B cell (primary cell): ENCODE data around the gene WDR35.

Experiments used
- CTCF ChIP-seq: fragments of 200-600 bp; IDR thresholded peaks from one replicate; pipeline ENCODE4 v1.8.0; 2022; ENCODE audit warnings: antibody characterized with exemption, mild to moderate bottlenecking
- EZH2 ChIP-seq: IDR thresholded peaks from 2 replicates; pipeline ENCODE4 v1.6.1; 2012; ENCODE audit warnings: borderline replicate concordance, low read depth, mild to moderate bottlenecking, moderate library complexity, low read length; ENCODE audit not compliant: insufficient read depth, poor library complexity, severe bottlenecking

GRCh38 chr2:19989342-19989666 lies 601 bp downstream of the WDR35 start:
- no peak for TF ChIP-seq CTCF
- TF ChIP-seq EZH2, result no peak
